ENCODE measurements around the gene ZNF451.

ZNF451 gene

GRCh38 chr6:57182017-57182432, 92.0 kb downstream of the ZNF451 start:
- TF ChIP-seq CTCF (IDR thresholded peaks at IDR 0.05; ENCODE audit: insufficient read depth, low read depth, low read length, missing control alignments), result no peak
- no peak overlapping the region for H3K4me3 ChIP-seq (ENCODE audit: low read depth, low read length)
- DNase-seq (ENCODE audit: low read depth), result no peak

- no peak for DNase-seq (ENCODE audit: low read depth)
- TF ChIP-seq CTCF (IDR thresholded peaks at IDR 0.05; ENCODE audit: insufficient read depth, low read depth, low read length, missing control alignments), result no peak
- H3K4me3 ChIP-seq (ENCODE audit: low read depth, low read length), result no peak overlapping the region
Observed at GRCh38 chr6:57183336-57183735, 93.3 kb downstream of the ZNF451 start.

- peak; percentile 12 for DNase-seq (ENCODE audit: low read depth)
- no peak for TF ChIP-seq CTCF (IDR thresholded peaks at IDR 0.05; ENCODE audit: insufficient read depth, low read depth, low read length, missing control alignments)
- no peak overlapping the region for H3K4me3 ChIP-seq (ENCODE audit: low read depth, low read length)
Observed at GRCh38 chr6:57190140-57190539, 100.2 kb downstream of the ZNF451 start.

GRCh38 chr6:57193177-57193576, 103.2 kb downstream of the ZNF451 start:
- TF ChIP-seq CTCF (IDR thresholded peaks at IDR 0.05; ENCODE audit: insufficient read depth, low read depth, low read length, missing control alignments), result no peak
- no peak for DNase-seq (ENCODE audit: low read depth)
- H3K4me3 ChIP-seq (ENCODE audit: low read depth, low read length), result no peak overlapping the region

- DNase-seq (ENCODE audit: low read depth), result no peak
- H3K4me3 ChIP-seq (ENCODE audit: low read depth, low read length), result no peak overlapping the region
- no peak for TF ChIP-seq CTCF (IDR thresholded peaks at IDR 0.05; ENCODE audit: insufficient read depth, low read depth, low read length, missing control alignments)
Observed at GRCh38 chr6:57195457-57195856, 105.5 kb downstream of the ZNF451 start.

GRCh38 chr6:57198926-57199636, 109.1 kb downstream of the ZNF451 start:
- no peak for TF ChIP-seq CTCF (IDR thresholded peaks at IDR 0.05; ENCODE audit: insufficient read depth, low read depth, low read length, missing control alignments)
- no peak for DNase-seq (ENCODE audit: low read depth)
- H3K4me3 ChIP-seq (ENCODE audit: low read depth, low read length), result no peak overlapping the region

- DNase-seq (ENCODE audit: low read depth), result no peak
- no peak overlapping the region for H3K4me3 ChIP-seq (ENCODE audit: low read depth, low read length)
- TF ChIP-seq CTCF (IDR thresholded peaks at IDR 0.05; ENCODE audit: insufficient read depth, low read depth, low read length, missing control alignments), result no peak
Observed at GRCh38 chr6:57201718-57202117, 111.7 kb downstream of the ZNF451 start.

Data from GM12865 (cell line).